ENCODE measurements around the gene ZNF655. TPM values are rescaled to one million over a fixed set of nuclear protein-coding genes. Genes with fewer than 3 reads are reported as not detected.

ZNF655 gene
- total and polyA plus RNA-seq, 2 donors (not counting 3 experiments of a cell fraction or from before 2014, with no cell fraction given) = 16.9 to 20.4 TPM

- CTCF ChIA-PET = no interaction called here
Measured at GRCh38 chr7:99531354-99531765, 27.1 kb upstream of the ZNF655 start.

More at GRCh38 chr7:99531354-99531765, 27.1 kb upstream of the ZNF655 start:
- intact Hi-C loops (cut with micrococcal nuclease) = no loop called here
- H3K27me3 ChIP-seq (ENCODE audit: control insufficient read depth in 2 of 2, insufficient read depth in 2 of 2, low read length in 2 of 2) = no peaks in the 10 kb centered on the region
- no peaks in the 10 kb centered on the region for H3K9me1 ChIP-seq (replicated peaks; ENCODE audit: control insufficient read depth, extremely low read depth, insufficient read depth, low read length)
- no peak for TF ChIP-seq GATA2 (IDR thresholded peaks at IDR 0.05; ENCODE audit: insufficient read depth, insufficient read length, low read depth, low read length)
- TF ChIP-seq POLR2AphosphoS5 (IDR thresholded peaks at IDR 0.05; ENCODE audit: insufficient read depth, low read depth, low read length) = no peak
- no peak for TF ChIP-seq FOS (IDR thresholded peaks at IDR 0.05; ENCODE audit: borderline replicate concordance, insufficient read depth, low read length)
- no peak for TF ChIP-seq CTCF (IDR thresholded peaks at IDR 0.05; ENCODE audit: extremely low read depth in 1 of 2, insufficient read depth in 1 of 2, low read depth in 1 of 2, low read length in 2 of 2)
- TF ChIP-seq MYC (IDR thresholded peaks at IDR 0.05; ENCODE audit: low read depth, low read length) = no peak
- no peaks in the 10 kb centered on the region for H3K4me1 ChIP-seq (ENCODE audit: control insufficient read depth, extremely low read depth, insufficient read depth, low read length)
- peaks cover 15% of the 10 kb centered on the region for H3K9me3 ChIP-seq (replicated peaks; ENCODE audit: control insufficient read depth, insufficient read depth, low read length)
- no peak overlapping the region for H3K9ac ChIP-seq (replicated peaks; ENCODE audit: extremely low read depth, insufficient read depth, low read length)
- no peak overlapping the region for H2AFZ ChIP-seq (ENCODE audit: low read depth, low read length)
- POLR2A ChIA-PET = no interaction called here
- H3K4me3 ChIP-seq (replicated peaks in 1 of 3; ENCODE audit: insufficient read depth in 1 of 3, low read depth in 1 of 3, low read length in 3 of 3) = no peak overlapping the region
- H3K27ac ChIP-seq (ENCODE audit: insufficient read depth, low read depth, low read length) = no peak overlapping the region
- no TSS peak for BruUV-seq (replicated peaks)
- DNase-seq (ENCODE audit: low read depth, low spot score) (no peak), FAIRE-seq (no peak)
- dilution Hi-C loops (cut with MboI; ENCODE audit: extremely low pct_ligation_motif_present, low sequenced_read_pairs) = no loop called here
- no peaks in the 10 kb centered on the region for H4K20me1 ChIP-seq (replicated peaks; ENCODE audit: control insufficient read depth, extremely low read depth, insufficient read depth, low read length)
- no peaks in the 10 kb centered on the region for H3K79me2 ChIP-seq (ENCODE audit: control insufficient read depth, insufficient read depth, low read length)
- no peak overlapping the region for H3K4me2 ChIP-seq (ENCODE audit: insufficient read depth, low read length)
- peaks cover 14 to 18% of the 10 kb centered on the region in 2 experiments for H3K36me3 ChIP-seq (ENCODE audit: control insufficient read depth in 2 of 2, extremely low read depth in 1 of 2, insufficient read depth in 2 of 2, low read length in 2 of 2)

Data from endothelial cell of umbilical vein (primary cell).